ENCODE data around the gene TEX22.

The TEX22 gene

DNA sequence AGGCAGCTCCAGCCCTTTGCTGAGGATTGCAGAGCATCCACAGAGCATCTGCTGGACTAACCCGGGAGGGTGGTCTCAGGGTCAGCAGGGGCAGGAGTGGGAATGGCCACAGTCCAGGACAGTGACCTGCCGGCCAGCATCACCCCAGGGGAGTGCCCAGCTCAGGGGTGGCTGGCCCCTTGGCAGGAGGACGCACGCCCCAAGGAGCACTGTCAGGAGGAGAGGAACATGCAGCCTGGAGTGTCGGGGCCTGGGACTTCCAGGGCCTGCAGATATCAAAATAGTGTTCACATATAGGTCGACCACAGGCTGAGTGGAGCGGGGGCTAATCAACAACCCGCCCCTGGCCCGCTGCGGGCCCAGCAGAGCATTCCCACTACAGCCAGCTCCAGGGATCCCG is 33.2 kb upstream of the TEX22 start:
- peaks cover 7% of the 10 kb centered on the region for H3K27me3 Mint-ChIP-seq (ENCODE audit: low read depth, poor library complexity)
- no peak for DNase-seq
- peaks cover 29% of the 10 kb centered on the region for H3K36me3 Mint-ChIP-seq (ENCODE audit: low read depth)
- H3K27ac Mint-ChIP-seq: no peak overlapping the region
- no peak for TF ChIP-seq CTCF (IDR thresholded peaks at IDR 0.05)
- peaks cover 13% of the 10 kb centered on the region for H3K9me3 Mint-ChIP-seq
- H3K4me1 Mint-ChIP-seq: peaks cover 9% of the 10 kb centered on the region
- H3K4me3 Mint-ChIP-seq: no peak overlapping the region

GRCh38 chr14:105365681-105366080 is 32.7 kb upstream of the TEX22 start:
- Mint-ChIP-seq H3K9me3 (peaks cover 13% of the 10 kb centered on the region), H3K27me3 (ENCODE audit: low read depth, poor library complexity) (peaks cover 7% of the 10 kb centered on the region), H3K4me1 (peaks cover 9% of the 10 kb centered on the region), H3K4me3 (no peak overlapping the region), H3K36me3 (ENCODE audit: low read depth) (peaks cover 27% of the 10 kb centered on the region), H3K27ac (no peak overlapping the region)
- no peak for TF ChIP-seq CTCF (IDR thresholded peaks at IDR 0.05)
- DNase-seq: no peak

DNA sequence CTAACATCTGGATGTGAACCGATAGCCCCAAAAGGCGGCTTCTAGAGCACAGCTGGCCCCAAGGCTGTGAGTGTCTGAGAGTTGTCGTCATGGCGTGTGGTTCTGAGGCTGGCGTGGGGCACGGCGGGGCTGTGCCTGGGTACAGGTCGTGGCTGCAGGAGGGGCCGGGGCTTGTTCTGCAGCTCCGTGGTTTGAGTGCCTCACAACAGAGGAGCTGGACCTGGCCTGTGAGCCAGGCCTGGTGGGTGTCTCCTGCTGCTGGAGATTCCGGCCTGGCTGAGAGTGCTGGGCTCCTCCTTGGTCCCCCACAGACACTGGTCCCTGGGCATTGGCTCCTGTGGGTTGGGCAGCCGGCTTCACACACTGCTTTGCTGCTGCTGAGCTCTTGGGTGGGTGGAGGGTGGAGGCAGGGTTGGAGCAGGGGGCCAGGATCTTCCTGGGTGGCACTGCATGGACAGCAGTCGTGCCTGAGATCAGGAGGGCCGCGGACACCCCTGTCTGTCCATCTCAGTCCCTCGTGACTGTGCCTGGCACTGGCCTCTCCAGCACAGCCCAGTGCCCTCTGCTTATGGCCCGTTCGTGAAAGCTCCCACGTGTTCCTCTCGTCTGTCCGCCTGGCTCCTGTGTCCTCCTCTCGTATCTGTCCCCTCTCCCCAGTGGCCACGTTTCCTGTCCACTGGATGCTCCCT is 31.8 kb upstream of the TEX22 start:
- peaks cover 27% of the 10 kb centered on the region for H3K36me3 Mint-ChIP-seq (ENCODE audit: low read depth)
- peaks cover 11% of the 10 kb centered on the region for H3K9me3 Mint-ChIP-seq
- no peak for DNase-seq
- H3K27me3 Mint-ChIP-seq (ENCODE audit: low read depth, poor library complexity): peaks cover 3% of the 10 kb centered on the region
- H3K27ac Mint-ChIP-seq: peak overlapping the region; percentile 13
- TF ChIP-seq CTCF (IDR thresholded peaks at IDR 0.05): no peak
- peaks cover 9% of the 10 kb centered on the region for H3K4me1 Mint-ChIP-seq
- no peak overlapping the region for H3K4me3 Mint-ChIP-seq

GRCh38 chr14:105367116-105368031 is 31.0 kb upstream of the TEX22 start:
- H3K4me3 Mint-ChIP-seq: no peak overlapping the region
- H3K27me3 Mint-ChIP-seq (ENCODE audit: low read depth, poor library complexity): peaks cover 3% of the 10 kb centered on the region
- TF ChIP-seq CTCF (IDR thresholded peaks at IDR 0.05): no peak
- H3K27ac Mint-ChIP-seq: peak overlapping the region; percentile 13
- DNase-seq: no peak
- peaks cover 9% of the 10 kb centered on the region for H3K4me1 Mint-ChIP-seq
- H3K9me3 Mint-ChIP-seq: peaks cover 7% of the 10 kb centered on the region
- peaks cover 28% of the 10 kb centered on the region for H3K36me3 Mint-ChIP-seq (ENCODE audit: low read depth)

- Mint-ChIP-seq H3K27ac (no peak overlapping the region), H3K27me3 (ENCODE audit: low read depth, poor library complexity) (peaks cover 3% of the 10 kb centered on the region), H3K4me3 (no peak overlapping the region), H3K4me1 (peaks cover 9% of the 10 kb centered on the region), H3K9me3 (peaks cover 8% of the 10 kb centered on the region), H3K36me3 (ENCODE audit: low read depth) (peaks cover 26% of the 10 kb centered on the region)
- DNase-seq: no peak
- TF ChIP-seq CTCF (IDR thresholded peaks at IDR 0.05): no peak
Observed at GRCh38 chr14:105368032-105368417, 30.3 kb upstream of the TEX22 start.

All from nephron progenitor cell (in vitro differentiated cells).